WERI-Rb-1 (cell line): ENCODE results near the gene SLC39A6.
A peak's percentile ranks its signal among the peaks of the same experiment; 100 is the strongest.
"Not testable (repeated sequence)": the region's sequence is repeated elsewhere in the genome, so short reads cannot be mapped to it uniquely, and the experiment has no call there.

Source experiments
- DNase-seq: peaks from one replicate; pipeline ENCODE4 v3.0.0-alpha.2; 2020
- H3K27ac ChIP-seq: fragments of 250-450 bp; sonication (Bioruptor Pico); 2 replicates; pipeline ENCODE4 v1.5.1; 2020; ENCODE audit warnings: mild to moderate bottlenecking, moderate library complexity
- H3K27me3 ChIP-seq: fragments of 250-450 bp; sonication (Bioruptor Pico); 2 replicates; pipeline ENCODE4 v1.5.1; 2021; ENCODE audit warnings: mild to moderate bottlenecking, low read depth, moderate library complexity; ENCODE audit not compliant: insufficient read depth, severe bottlenecking
- H3K36me3 ChIP-seq: fragments of 250-450 bp; sonication (Bioruptor Pico); 2 replicates; pipeline ENCODE4 v1.5.1; 2020; ENCODE audit warnings: mild to moderate bottlenecking, moderate library complexity
- H3K4me3 ChIP-seq: 2 replicates; pipeline ENCODE4 v1.5.1; 2011; ENCODE audit warnings: low read depth, mild to moderate bottlenecking, control low read depth, low read length
- H3K9me3 ChIP-seq: fragments of 250-450 bp; sonication (Bioruptor Pico); 2 replicates; pipeline ENCODE4 v1.5.1; 2021; ENCODE audit warnings: mild to moderate bottlenecking, moderate library complexity; ENCODE audit not compliant: severe bottlenecking
- CTCF ChIP-seq: IDR thresholded peaks from 2 replicates; pipeline ENCODE4 v1.5.1; 2011; ENCODE audit warnings: low read depth, mild to moderate bottlenecking, control low read depth, inconsistent platforms, low read length

SLC39A6 gene

GRCh38 chr18:36073676-36074075 is 55.5 kb downstream of the SLC39A6 start:
- no peak for DNase-seq

GRCh38 chr18:36072406-36072805 is 56.7 kb downstream of the SLC39A6 start:
- H3K4me3 ChIP-seq, H3K9me3 ChIP-seq, DNase-seq, H3K27ac ChIP-seq, H3K36me3 ChIP-seq, H3K27me3 ChIP-seq: not testable (repeated sequence)

More at GRCh38 chr18:36073676-36074075, 55.5 kb downstream of the SLC39A6 start:
- H3K4me3 ChIP-seq = no peak overlapping the region
- no peaks in the 10 kb centered on the region for H3K27me3 ChIP-seq
- H3K36me3 ChIP-seq = no peaks in the 10 kb centered on the region
- TF ChIP-seq CTCF = no peak
- H3K9me3 ChIP-seq = no peaks in the 10 kb centered on the region
- H3K27ac ChIP-seq = no peak overlapping the region

GRCh38 chr18:36067055-36067957 is 61.8 kb downstream of the SLC39A6 start, which contains the start of gene RPRD1A:
RPRD1A (minus strand) TSS chr18:36067559; CDS start chr18:36067404, 155 bp downstream.
- peak; percentile 98 for DNase-seq
- Histone ChIP-seq H3K27ac (peak within 1 kb of the TSS; percentile 89), H3K9me3 (no peaks in the 10 kb centered on the region), H3K27me3 (no peaks in the 10 kb centered on the region), H3K4me3 (peak within 1 kb of the TSS; percentile 71), H3K36me3 (peaks cover 11% of the 10 kb centered on the region)
- no peak for TF ChIP-seq CTCF

GRCh38 chr18:36066686-36067054 is 62.5 kb downstream of the SLC39A6 start:
- no peak for DNase-seq
- Histone ChIP-seq H3K36me3 (peaks cover 11% of the 10 kb centered on the region), H3K27me3 (no peaks in the 10 kb centered on the region), H3K9me3 (no peaks in the 10 kb centered on the region), H3K4me3 (peak overlapping the region; percentile 71), H3K27ac (peak overlapping the region; percentile 89)
- no peak for TF ChIP-seq CTCF

GRCh38 chr18:36066001-36066400 is 63.1 kb downstream of the SLC39A6 start:
- Histone ChIP-seq H3K4me3 (peak overlapping the region; percentile 71), H3K27ac (no peak overlapping the region), H3K9me3 (no peaks in the 10 kb centered on the region), H3K36me3 (peaks cover 11% of the 10 kb centered on the region), H3K27me3 (no peaks in the 10 kb centered on the region)
- no peak for DNase-seq
- no peak for TF ChIP-seq CTCF

GRCh38 chr18:36064809-36065079 is 64.4 kb downstream of the SLC39A6 start:
- peaks cover 11% of the 10 kb centered on the region for H3K36me3 ChIP-seq
- H3K27ac ChIP-seq, DNase-seq, H3K27me3 ChIP-seq, H3K9me3 ChIP-seq, H3K4me3 ChIP-seq: not testable (repeated sequence)
